ENCODE results near the gene COA1.

Gene COA1

DNA sequence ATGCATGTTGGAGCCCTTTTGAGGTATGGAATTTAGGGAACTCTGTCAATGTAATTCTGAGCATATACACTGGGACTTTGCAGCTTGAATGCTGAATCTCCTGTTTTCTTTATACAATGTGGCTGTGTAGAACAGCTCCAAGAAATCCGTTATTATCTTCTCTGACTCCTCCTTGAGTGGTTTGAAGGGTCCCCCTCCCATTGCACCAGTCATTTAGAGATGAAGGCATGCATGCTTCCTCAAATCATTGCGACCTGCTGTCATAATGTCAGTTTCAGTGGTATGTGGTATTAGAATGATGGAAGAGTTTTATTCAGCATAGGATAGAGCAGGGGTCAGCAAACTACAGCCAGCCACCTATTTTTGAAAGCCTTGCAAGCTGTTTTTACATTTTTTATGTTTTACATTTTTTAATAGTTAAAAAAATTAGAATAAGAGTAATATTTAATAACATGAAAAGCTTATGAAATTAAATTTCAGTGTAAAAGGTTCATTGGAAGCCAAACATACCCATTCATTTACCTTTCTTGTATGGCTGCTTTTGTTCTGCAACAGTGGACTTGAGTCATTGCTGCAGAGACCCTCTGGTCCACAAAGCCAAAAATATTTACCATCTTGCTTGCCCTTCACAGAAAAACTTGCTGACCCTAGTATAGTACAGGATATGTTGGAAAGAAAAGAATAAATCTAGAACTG is 138.3 kb downstream of the COA1 start:
- DNase-seq (ENCODE audit: low spot score), result no peak

DNA sequence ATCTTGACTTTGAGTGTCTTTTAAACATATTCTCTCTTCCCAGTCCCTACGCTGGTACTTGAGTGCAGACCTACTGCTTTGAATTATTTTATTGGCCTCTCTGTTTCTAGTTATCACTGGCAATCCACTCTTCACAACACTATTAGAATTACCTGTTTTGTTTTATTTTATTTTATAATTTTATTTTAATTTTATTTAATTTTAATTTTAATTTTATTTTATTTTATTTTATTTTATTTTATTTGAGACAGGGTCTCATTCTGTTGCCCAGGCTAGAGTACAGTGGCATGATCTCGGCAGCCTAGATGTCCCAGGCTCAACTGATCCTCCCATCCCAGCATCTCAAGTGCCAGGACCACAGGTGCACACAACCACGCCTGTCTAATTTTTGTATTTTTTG is 139.6 kb downstream of the COA1 start:
- DNase-seq (ENCODE audit: low spot score), result no peak

All from globus pallidus (tissue), 1 donor.